Caco-2 (cell line): ENCODE measurements around the gene PKP3. TPM values are rescaled to one million over a fixed set of nuclear protein-coding genes. Genes with fewer than 3 reads are reported as not detected.
A peak's percentile ranks its signal among the peaks of the same experiment; 100 is the strongest.
"Not testable (repeated sequence)": the region's sequence is repeated elsewhere in the genome, so short reads cannot be mapped to it uniquely, and the experiment has no call there.

Experiments
- BruUV-seq: library from RNA; stranded (reverse); fragments of 400-500 nt; replicated peaks from 2 replicates; lab custom pipeline; 2021; lab: Mats Ljungman, UMichigan
- CTCF ChIA-PET: fragments of 300-600 bp; sonication (Branson Sonifier 250); formaldehyde crosslinking; loops from one replicate; lab custom pipeline; 2022; ENCODE audit warnings: antibody characterized with exemption; lab: Charles Lee
- POLR2A ChIA-PET: fragments of 300-600 bp; sonication (Branson Sonifier 250); formaldehyde crosslinking; loops from one replicate; lab custom pipeline; 2022; ENCODE audit warnings: antibody characterized with exemption; lab: Charles Lee
- DNase-seq, 2 experiments: peaks; one replicate each; pipeline versions ENCODE4 v3.0.0 to v3.0.0-alpha.2; 2020 to 2022
- H3K27me3 ChIP-seq: replicated peaks from 2 replicates; pipeline ENCODE4 v1.6.0; 2011; ENCODE audit warnings: low read length; ENCODE audit not compliant: control insufficient read depth, insufficient read depth
- H3K36me3 ChIP-seq: 2 replicates; pipeline ENCODE4 v1.5.1; 2011; ENCODE audit warnings: low read length; ENCODE audit not compliant: control insufficient read depth, insufficient read depth
- H3K4me1 ChIP-seq: fragments of 250-450 bp; sonication (Bioruptor Pico); 2 replicates; pipeline ENCODE4 v1.5.1; 2020; ENCODE audit warnings: mild to moderate bottlenecking
- H3K4me3 ChIP-seq: 2 replicates; pipeline ENCODE4 v1.5.1; 2011; ENCODE audit warnings: low read depth, mild to moderate bottlenecking, control low read depth, low read length
- H3K9me3 ChIP-seq: fragments of 250-450 bp; sonication (Bioruptor Pico); 2 replicates; pipeline ENCODE4 v1.5.1; 2020; ENCODE audit warnings: mild to moderate bottlenecking, moderate library complexity
- H3K27ac Mint-ChIP-seq: one replicate; pipeline ENCODE4 v1.8.0; 2022; ENCODE audit warnings: mixed read lengths; ENCODE audit not compliant: unreplicated experiment
- H3K27me3 Mint-ChIP-seq: one replicate; pipeline ENCODE4 v1.8.0; 2022; ENCODE audit warnings: mixed read lengths; ENCODE audit not compliant: insufficient read depth, unreplicated experiment
- H3K36me3 Mint-ChIP-seq: one replicate; pipeline ENCODE4 v1.8.0; 2022; ENCODE audit warnings: mild to moderate bottlenecking, mixed read lengths; ENCODE audit not compliant: insufficient read depth, unreplicated experiment
- H3K4me1 Mint-ChIP-seq: one replicate; pipeline ENCODE4 v1.8.0; 2022; ENCODE audit warnings: low read depth, mixed read lengths; ENCODE audit not compliant: unreplicated experiment
- H3K4me3 Mint-ChIP-seq: one replicate; pipeline ENCODE4 v1.8.0; 2022; ENCODE audit warnings: mild to moderate bottlenecking, moderate library complexity, mixed read lengths; ENCODE audit not compliant: unreplicated experiment
- H3K9me3 Mint-ChIP-seq: one replicate; pipeline ENCODE4 v1.8.0; 2022; ENCODE audit warnings: mixed read lengths; ENCODE audit not compliant: unreplicated experiment
- CTCF ChIP-seq, 2 experiments: fragments of 200-600 bp in 1 of 2; IDR thresholded peaks; 1 replicate in 1 of 2; 2 replicates in 1 of 2; pipeline versions ENCODE4 v1.5.1 to v1.8.0; 2011 to 2022; ENCODE audit warnings: antibody characterized with exemption in 1 of 2, control low read depth in 1 of 2, inconsistent platforms in 1 of 2, low read depth in 1 of 2, low read length in 1 of 2, mild to moderate bottlenecking in 1 of 2, moderate library complexity in 1 of 2; ENCODE audit not compliant: insufficient read depth in 1 of 2, severe bottlenecking in 1 of 2, unreplicated experiment in 1 of 2
- intact Hi-C: fragments of 100-400 bp; cut with micrococcal nuclease; formaldehyde crosslinking; loops from one replicate; pipeline ENCODE4 v1.10.0; 2022; ENCODE audit not compliant: unreplicated experiment
- total RNA-seq: library from RNA; stranded (reverse); gene quantifications from 2 replicates; pipeline ENCODE4 v1.2.3, GENCODE V29; 2022

PKP3 gene
- total RNA-seq, 1 experiment from 2014 or later = 149 TPM

GRCh38 chr11:399731-400211 lies 5.8 kb downstream of the PKP3 start:
- Histone ChIP-seq H3K27me3 (no peaks in the 10 kb centered on the region), H3K9me3 (0 out of 2 replicates have a peak, but pooled peaks cover 3% of the 10 kb centered on the region), H3K36me3 (peaks cover 2% of the 10 kb centered on the region), H3K4me3 (no peak overlapping the region), H3K4me1 (peaks cover 6% of the 10 kb centered on the region; the same call in 1 of the 2 replicates)
- no TSS peak for BruUV-seq
- Mint-ChIP-seq H3K27ac (no peak overlapping the region), H3K27me3 (no peaks in the 10 kb centered on the region), H3K36me3 (peaks cover 50% of the 10 kb centered on the region), H3K4me3 (peak overlapping the region; percentile 17), H3K9me3 (no peaks in the 10 kb centered on the region), H3K4me1 (peaks cover 8% of the 10 kb centered on the region)
- TF ChIP-seq CTCF (IDR thresholded peaks at IDR 0.05; ENCODE audit: insufficient read depth in 1 of 2, low read depth in 1 of 2, low read length in 1 of 2, severe bottlenecking in 1 of 2, unreplicated experiment in 1 of 2) = no peak
- CTCF ChIA-PET = no interaction called here
- no peak for DNase-seq
- POLR2A ChIA-PET = no interaction called here
- intact Hi-C loops = loop anchor here (10.0 kb wide), 1 partner anchor 45 kb away; the partner anchor contains the start of gene ANO9

GRCh38 chr11:400241-400689 lies 6.3 kb downstream of the PKP3 start:
- H3K9me3 Mint-ChIP-seq = no peaks in the 10 kb centered on the region

GRCh38 chr11:401196-401595 lies 7.2 kb downstream of the PKP3 start:
- H3K27ac Mint-ChIP-seq, H3K9me3 Mint-ChIP-seq, POLR2A ChIA-PET, H3K4me1 Mint-ChIP-seq, H3K36me3 ChIP-seq, H3K4me3 ChIP-seq, BruUV-seq, intact Hi-C loops, H3K27me3 Mint-ChIP-seq, DNase-seq, CTCF ChIA-PET, H3K4me3 Mint-ChIP-seq, H3K9me3 ChIP-seq, H3K27me3 ChIP-seq, H3K4me1 ChIP-seq: not testable (repeated sequence)
- H3K36me3 Mint-ChIP-seq = peaks cover 64% of the 10 kb centered on the region

More at GRCh38 chr11:400241-400689, 6.3 kb downstream of the PKP3 start:
- Histone ChIP-seq H3K4me3 (no peak overlapping the region), H3K27me3 (no peaks in the 10 kb centered on the region), H3K36me3 (peaks cover 2% of the 10 kb centered on the region), H3K4me1 (peaks cover 4% of the 10 kb centered on the region; the same call in 1 of the 2 replicates), H3K9me3 (0 out of 2 replicates have a peak, but pooled peaks cover 3% of the 10 kb centered on the region)
- ChIA-PET POLR2A (no interaction called here), CTCF (no interaction called here)
- Mint-ChIP-seq H3K4me1 (peaks cover 8% of the 10 kb centered on the region), H3K4me3 (no peak overlapping the region), H3K27ac (no peak overlapping the region), H3K27me3 (no peaks in the 10 kb centered on the region), H3K36me3 (peaks cover 55% of the 10 kb centered on the region)
- no peak for DNase-seq
- no peak for TF ChIP-seq CTCF (IDR thresholded peaks at IDR 0.05; ENCODE audit: insufficient read depth in 1 of 2, low read depth in 1 of 2, low read length in 1 of 2, severe bottlenecking in 1 of 2, unreplicated experiment in 1 of 2)
- intact Hi-C loops = no loop called here
- no TSS peak for BruUV-seq
